ENCODE data around the gene HS3ST3B1.

The HS3ST3B1 gene

DNA sequence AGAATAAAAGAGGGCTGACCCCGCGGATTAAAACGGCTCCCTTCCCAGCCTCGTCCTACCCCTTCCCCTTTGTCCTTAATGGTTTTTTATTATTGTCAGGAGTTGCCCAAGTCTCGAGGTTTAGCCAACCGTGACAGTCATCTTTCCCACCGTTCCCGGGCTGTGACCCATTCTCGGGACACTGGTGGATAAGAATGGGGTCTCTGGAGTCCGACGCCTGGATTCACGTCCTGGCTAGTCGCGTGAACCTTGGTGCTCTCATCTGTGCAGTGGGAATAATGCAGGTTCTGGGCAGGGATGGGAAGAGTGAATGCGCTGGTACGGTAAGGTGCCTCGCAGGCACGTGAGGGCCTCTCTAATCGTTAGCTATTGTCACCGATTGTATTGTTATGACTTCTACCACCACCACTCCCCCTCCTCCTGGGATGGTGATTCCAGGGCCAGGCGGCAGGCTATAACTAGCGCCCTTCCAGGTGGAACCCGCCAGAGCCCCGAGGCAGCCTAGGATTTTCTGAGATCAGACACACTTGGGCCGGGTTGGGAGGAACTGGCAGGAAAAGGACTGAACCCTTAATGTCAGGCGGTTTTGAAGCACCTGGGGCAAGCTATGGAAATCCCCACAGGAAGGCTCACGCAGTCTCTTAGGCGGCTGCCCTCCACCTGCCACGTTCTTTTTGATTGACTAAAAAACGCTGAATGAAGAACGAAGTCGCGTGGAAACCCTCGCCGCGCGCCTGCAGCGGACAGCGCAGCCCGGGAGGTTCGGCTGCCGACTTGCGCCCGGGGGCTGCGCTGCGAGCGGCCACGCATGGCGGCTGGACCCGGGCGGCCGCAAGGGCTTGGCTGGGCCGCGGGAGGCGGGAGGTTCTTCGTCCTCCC lies 2.7 kb downstream of the HS3ST3B1 start:
- peak; percentile 34 to 38 for DNase-seq

DNA sequence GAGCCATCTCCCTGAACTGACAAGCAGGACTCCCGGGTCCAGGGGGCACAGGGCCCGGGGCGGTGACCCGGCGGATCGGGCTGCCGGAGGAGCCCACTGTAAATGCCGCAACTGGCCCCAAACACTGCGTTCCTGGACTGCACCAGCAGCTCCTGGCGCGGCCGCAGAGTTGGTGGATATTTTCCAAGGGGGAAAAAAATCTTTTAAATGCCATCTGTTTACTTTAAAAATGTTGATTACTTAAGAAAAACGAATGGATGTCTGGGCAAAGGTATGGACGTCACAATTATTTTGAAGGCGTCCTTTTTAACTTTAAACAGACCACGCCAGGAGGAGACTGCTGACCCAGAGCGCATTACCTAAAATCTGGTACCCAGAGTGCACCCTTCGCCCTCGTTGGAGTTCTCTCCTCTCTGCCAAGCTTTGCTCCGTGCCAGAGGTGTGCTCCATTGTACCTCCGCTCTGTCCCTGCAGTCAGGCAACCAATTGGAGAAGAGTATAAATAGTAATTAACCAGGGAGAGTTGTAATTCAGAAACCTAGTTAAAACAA lies 3.4 kb downstream of the HS3ST3B1 start:
- DNase-seq: no peak

DNA sequence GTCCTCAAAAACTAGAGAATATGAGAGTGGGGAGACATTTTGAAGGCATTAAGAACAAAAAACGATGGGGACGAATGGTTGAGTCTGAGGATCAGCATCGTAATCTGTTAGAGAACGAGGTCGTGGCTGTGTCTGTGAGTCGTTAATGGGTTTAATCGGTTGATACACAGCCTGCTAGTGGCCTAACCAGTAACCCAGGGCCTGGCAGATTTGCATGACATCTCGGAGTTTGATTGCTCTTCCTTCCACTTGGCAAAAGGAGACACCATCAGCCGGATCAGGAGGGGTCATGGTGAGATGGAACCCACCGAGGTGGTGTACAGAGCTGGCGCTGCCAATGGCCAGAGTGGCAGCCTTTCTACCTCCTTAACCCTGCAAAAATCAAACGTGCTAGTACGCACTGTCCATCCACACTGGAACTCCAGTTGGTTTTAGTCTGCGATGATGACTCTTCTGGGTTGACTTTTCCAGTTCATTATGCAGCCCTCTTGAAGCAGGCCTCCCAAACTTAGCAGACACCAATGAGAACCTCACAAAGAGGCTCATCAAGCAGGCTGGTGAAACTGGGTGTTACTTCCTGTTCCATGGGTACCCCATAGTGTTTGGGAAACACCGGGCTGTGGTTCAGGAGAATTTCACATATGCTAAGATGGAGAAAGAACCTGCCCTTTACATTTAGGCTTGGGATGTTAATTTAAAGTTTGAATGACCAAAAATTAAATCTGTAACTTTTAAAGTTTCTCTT lies 4.1 kb downstream of the HS3ST3B1 start:
- no peak for DNase-seq

DNA sequence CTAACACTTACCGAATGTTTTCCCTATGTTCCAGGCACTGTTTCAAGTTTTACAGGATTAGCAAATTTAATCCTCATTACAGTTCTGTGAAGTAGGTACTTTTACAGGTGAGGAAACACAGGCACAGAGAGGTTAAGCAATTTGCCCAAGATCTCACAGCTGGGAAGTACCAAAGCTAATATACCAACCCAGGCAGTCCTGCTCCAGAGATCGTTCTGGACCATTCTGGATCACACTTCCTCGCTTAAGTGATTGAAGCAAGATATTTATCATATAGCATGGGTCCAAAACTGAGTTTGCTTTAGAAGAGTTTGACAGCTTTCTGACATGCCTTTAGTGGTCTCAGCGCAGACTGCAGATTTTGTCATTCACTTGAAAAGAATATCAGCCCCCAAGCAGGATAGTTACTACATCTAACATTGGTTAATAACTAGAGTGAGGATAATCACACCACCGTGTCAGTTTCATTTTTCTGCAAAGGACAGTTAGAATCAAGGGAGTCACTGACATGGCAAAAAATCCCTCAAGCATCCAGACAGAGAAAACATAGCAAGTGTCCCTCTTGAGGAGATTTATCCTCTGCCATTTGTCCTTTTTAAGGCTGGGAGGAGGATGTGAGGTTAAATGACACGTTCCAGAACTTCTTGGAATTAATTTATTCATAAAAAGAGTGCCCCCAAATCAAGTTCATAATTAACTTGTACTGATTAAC lies 5.1 kb downstream of the HS3ST3B1 start:
- DNase-seq: no peak

DNA sequence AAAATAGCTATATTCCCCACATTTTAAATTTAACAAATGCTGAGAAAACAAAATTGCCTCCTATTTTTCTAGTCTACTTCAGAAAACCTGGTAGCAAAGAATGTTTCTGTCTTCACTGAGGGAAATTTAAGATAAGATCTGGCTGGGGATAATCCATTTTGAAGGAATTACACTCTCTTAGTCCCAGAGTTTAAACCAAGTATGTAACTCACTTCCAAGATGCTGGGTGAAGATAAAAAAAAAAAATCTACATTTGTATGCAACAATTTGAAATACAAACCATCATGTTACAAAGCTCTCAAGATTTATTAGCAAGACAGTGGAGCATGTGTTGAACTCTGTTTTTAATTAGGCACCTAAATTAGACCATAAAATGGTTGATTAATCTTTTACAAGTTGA lies 5.7 kb downstream of the HS3ST3B1 start:
- DNase-seq: no peak

DNA sequence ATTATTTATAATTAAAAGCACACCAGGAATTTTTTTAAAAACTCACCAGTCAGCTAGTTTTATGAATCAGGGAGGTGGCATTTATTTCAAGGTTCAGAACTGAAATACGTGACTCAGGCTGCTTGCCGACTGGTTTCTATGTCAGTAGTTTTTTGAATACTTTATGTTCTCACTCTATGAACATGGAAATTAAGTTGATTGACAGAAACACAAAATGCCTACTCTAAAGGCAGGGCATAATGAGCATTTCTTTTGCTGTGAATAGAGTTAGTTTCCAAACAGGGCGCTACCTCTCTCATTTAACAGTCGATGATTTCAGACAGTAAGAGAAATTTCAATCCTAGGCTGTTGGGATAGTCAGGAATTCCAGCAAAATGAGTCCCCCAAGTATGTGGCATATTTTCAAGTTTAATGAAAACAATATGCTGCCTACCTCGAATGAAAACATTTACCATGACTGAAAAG lies 6.7 kb downstream of the HS3ST3B1 start:
- DNase-seq: no peak

DNA sequence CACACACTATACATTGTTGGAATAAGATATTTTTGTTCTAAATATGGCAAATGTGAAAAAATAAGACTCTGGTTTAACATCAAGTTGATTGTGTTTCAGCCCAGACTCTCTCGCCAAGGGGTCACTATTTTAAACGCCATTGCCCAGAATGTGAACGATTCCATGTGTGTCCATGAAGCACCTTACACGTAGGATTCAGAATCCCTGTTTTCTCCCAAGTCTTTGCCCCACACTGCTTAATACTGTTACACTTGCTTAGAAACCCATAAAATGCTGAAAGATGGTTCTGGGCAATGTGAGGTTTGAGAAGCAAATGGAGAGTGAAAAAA lies 7.7 kb downstream of the HS3ST3B1 start:
- DNase-seq: no peak

DNA sequence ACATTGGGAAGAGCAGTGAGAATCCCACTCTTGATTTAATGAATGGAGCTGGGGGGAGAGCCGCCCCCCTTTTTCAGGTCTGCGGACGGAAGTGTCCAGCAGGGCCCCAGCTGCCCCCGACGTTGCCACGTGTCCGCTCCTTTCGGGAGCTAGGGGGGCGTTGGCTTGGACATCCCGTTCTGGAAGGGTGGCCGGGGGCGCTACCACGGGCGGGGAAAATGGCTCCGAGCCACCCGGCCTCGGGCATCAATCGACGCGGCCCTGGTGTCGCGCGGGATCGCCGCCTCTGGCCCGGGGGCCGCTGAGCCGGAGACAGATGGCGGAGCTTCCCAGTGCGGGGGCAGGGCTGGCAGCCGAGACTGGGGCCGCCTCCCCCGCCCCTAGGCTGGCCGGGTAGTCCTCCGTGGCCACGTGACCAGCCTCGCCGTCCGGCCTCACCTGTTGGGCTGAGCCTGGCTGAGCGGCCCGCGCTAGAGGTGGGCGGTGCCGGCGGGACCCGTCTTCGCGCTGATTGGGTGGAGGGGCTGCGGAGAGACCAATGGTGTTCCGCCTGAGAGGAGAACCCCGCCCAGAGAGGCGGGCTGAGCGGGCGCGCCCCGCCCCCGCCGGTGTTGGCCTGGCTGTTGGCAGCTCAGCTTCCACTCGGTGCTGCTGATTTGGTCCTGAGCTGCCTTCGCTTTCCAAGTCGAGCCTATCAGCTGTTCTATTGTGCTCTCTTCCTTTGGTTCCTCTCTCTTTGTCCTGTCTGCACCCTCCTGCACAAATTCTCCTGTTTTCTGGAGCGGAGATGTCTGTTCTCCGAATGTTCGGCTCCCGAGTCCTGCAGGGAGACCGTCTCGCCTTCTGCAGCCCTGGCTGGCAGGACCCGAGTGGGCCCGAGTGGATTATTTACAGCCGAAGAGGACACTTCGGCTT lies 8.3 kb downstream of the HS3ST3B1 start:
- DNase-seq: peak; percentile 90 to 91

DNA sequence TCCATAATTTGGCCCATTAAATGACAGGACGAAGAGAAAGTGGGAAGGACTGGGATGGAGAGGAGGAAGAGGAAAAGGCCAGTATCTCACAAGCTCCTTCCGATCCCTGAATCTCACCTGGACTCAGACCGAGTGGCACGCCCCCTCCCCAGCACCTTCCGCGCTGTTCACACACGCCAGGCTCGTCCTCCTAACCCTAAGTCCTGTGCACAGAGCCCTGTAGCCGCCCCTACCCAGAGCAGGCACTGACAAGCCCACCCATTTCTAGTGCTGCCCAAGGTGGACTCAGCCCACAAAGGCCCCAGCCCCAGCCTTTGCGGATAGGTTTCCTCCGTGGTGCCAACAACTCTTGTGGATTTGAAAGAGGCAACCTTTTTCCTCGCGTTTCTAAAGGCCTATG lies 9.2 kb downstream of the HS3ST3B1 start:
- no peak for DNase-seq

DNA sequence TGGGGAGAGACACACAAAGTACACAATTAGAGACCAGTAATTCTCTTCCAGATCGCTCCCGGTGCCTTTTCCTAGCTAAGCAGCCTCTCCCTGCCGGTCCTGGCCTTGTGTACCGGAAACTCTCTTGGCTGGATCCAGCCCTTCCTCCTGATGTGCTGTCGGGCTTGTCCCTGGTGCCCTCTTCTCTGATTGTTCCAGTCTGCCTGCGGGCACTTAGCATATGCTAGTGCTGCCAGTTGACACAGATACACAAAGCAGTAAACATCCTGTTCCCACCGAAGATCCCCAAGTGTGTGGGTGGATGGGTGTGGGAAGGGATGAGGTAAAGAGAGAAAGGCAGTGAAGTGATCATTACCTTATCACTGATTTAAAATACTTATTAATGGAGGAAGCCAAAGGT lies 9.7 kb downstream of the HS3ST3B1 start:
- DNase-seq: no peak

DNA sequence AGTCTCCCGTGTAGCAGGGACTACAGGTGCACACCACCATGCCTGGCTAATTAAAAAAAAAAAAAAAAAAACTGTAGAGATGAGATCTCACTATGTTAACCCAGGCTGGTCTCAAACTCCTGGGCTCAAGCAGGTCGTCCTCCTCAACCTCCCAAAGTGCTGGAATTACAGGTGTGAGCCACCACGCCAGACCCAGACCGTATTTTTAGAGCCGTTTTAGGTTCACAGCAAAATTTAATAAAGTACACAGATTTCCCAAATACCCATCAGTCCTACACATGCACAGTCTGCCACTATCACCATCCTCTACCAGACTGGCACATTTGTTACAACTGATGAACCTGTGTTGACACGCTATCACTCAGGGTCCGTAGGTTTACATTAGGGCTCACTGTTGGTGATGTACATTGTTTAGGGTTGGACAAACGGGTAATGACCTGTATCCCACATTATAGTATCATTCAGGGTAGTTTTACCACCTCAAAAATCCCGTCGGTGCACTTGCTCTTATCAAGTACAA lies 10.4 kb downstream of the HS3ST3B1 start:
- DNase-seq: no peak

DNA sequence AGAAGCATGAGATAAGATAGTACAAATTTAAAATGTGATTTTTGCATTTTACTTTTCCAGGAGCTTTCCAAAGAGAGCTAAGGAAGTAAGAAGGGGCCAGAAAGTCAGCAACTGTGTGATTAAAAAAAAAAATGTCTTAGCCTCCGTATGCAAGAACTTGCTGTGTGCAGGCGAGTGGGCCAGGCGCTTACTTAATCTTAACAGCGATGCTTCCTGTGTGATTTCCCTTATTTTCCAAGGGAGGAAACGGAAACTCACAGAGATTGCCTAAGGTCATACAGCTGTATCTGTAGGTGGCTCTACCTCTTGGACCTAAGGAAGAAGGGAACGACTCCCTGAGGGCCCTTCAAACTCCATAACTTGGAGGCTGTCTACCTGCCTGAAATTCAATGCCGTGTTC lies 11.1 kb downstream of the HS3ST3B1 start:
- DNase-seq: no peak

DNA sequence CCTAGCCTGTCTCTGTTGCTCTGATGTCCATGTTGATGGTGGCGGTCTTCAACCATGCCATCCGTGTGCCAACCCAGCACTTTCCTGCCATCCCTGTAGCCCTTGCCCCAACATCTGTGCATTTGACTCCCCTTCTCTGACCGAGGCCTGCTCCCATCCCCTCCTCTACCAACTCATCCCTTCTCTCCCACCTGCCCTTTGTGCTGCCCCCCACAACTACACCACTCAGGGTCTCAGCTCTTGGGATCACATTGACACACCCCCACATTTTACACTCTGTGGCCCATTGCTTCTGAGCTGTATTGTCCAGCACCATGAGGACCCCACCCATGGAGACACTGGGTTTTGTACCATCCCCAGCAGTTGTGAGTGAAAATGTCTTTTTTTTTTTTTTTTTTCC lies 11.6 kb downstream of the HS3ST3B1 start:
- no peak for DNase-seq

DNA sequence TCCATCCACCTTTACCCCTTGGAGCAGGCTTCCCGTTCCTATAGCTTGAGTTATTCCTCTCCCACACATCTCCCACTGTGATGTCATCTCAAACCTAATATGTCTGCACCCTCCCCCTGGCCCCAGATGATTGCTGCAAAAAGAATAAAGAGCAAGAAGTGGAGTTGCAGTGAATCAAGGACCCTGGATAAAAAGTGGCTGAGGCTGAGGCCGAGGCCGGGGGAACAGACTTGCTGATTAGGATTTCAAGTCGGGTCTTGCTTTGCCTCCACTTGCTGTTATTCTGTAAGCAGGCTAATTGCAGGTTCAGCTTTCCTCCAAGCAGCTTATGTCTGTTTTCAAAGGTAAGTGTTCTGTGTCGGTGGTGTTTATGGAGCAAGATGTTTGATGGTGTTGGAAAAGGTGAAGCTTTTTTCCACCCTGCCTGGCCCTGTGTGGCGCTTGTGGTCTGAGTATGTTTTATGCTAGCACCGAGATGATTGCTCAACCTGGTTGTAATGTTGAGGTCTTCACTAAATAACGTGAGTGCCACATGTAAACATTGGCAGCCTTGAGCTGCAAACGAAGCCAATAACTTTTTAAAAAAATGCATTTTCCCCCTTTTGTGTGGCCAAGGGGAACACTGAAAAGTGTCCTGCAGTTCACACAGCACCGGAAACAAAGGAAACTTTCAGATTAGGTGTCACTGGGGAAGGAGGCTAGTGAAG lies 15.4 kb downstream of the HS3ST3B1 start:
- DNase-seq: no peak

DNA sequence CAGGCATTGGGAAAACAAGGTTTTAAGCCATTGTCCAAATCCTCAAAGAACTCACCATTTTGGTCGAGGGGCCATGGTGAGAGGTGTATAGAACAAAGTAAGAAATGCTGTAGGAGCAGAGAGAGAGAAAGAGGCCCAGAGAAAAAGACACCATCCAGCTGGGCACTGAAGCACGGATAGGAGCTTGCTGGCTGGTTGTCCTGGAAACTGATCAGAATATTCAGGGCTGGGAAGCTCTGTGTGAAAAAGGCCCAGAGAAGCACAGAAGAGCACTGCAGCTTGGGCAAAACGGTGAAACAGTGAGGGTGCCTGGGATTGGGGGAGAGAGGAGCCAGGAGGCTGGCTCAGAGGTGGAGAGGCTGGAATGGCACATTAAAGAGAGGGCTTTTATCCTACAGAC lies 16.5 kb downstream of the HS3ST3B1 start:
- no peak for DNase-seq

DNA sequence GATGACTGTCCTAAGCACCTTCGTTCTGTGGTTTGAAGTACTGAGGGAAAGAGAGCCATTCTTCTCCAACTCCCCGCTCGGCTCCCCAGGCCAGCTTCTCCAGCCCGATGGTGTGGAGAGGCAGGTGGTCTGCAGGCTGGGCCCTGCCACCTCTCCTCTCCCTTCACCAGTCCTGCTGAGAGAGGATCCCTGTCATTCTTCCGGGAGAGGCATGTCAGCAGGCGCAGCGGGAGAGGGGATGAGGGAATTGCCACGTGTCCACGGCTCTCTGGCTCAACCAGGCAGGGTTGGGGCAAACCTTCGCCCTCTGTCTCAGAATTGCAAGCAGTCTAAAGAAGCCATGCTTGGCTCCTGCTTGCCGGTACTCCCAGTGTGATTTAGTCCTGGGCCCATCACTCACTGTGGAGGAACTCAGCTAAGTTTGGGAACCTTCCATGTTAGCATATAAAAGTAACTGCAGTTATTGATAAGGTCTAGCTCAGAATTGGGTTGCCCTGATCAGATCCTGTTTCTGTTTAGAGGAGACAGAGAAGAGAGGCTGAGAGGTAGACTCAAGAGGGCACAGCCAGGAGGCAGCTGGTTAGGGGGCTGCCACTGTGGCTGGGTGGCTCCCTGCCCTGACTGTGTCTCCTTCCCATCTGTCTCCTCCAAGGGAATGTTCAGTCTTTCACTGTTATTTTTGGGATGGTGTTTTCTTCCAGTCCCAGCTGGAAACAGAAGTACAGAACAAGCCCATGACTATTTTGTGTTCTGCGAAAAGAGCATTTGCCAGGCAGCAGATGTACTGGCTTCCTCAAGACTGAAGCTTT lies 17.4 kb downstream of the HS3ST3B1 start:
- no peak for DNase-seq

DNA sequence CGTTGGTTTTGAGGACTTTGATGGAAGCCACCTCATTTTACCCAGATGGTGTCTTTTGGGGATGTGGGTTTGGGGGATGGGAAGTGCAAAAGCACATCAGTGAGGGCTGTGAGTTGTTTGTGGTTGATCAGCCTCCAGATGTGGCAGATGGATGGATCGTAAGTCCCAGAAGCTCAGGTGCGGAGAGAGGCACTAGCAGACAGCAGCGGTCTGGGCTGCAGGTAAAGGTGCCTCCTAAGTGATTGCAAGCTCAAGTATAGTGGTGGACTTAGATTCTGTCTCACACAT lies 18.0 kb downstream of the HS3ST3B1 start:
- no peak for DNase-seq

DNA sequence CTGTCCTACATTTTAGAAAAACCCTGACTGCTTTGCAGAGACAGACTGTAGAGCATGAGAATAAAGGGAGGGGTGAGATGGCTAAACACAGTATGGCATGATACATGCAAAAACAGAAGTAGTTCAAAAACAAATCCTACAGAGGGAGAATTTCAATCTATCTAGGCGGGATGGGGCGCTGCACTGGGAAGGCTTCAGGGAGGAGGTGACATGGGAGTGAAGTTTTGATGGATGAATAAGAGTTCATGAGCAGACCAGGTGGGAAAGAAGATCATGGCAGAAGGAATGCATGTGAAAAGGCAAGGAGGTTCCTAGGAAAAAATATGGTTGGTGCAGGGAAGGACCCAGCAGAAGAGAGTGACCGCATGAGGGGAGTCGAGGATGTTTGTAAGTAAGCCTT lies 19.2 kb downstream of the HS3ST3B1 start:
- DNase-seq: no peak

DNA sequence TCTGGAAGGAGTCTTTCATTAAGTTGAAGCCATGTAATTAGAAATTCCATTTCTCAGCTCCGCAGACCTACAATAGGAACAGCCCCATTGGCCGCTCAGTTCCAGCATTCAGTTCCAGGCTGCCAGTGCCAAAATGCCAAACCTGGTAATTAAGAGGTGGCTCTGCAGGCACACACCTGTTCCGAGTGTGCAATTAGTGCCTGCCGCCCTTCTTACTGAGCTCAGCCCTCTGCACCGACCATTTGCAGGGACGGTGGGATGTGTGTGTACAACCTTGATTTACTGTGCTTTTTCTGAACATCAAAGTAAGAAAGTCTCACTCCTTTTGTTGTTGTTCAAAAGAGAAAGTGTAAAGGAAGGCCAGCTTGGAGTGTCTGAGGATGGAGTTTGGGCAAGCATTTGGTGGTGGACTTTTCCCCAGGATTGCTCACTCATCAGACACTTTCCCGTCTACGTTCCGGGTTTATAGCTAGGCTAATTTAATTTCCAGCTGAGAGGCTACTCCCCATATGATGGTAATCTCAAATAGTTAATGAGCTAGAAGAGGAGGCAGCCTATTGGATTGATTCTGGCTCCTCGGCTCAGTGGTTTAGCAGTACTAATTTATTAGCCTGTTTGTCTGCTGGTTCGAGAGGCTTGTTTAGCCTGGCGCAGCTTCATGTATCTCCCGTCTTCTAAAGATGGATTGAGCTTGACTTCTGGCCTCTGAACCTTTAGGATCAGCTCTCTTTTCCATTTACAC lies 20.0 kb downstream of the HS3ST3B1 start:
- no peak for DNase-seq

DNA sequence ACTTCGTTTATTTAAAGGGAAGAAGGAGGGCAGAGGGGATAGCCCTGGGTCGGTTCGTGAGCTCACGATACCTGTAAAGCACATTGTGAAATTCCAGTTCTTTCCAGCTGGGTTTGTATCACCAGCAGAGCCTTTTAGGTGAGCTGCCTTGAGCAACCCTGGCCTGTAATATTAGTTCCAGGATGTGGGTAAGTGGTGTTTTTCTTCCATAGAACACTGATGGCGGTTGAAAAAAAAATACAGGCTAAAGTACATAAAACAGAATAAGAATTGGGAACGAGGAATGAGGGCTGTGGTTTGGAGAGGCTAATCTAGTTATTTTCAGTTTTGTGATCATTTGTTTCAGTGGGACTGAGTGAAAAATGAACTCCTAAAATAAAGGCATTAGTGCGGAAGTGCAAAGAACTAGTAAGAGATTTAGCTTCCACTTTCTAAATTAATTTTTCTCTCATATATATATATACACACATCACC lies 20.6 kb downstream of the HS3ST3B1 start:
- no peak for DNase-seq

Measured in activated CD4-positive, alpha-beta T cell treated with anti-CD3 and anti-CD28 coated beads, Interleukin-2, amount 50 U/mL, for 4 hours (primary cell).